ENCODE results near the gene THAP8. TPM values are rescaled to one million over a fixed set of nuclear protein-coding genes. Genes with fewer than 3 reads are reported as not detected.
A peak's percentile ranks its signal among the peaks of the same experiment; 100 is the strongest.

THAP8 gene
- total RNA-seq, 1 donor from 2014 or later = 4.0 TPM

- no peak for ATAC-seq
- DNase-seq = no peak
- intact Hi-C loops (cut with micrococcal nuclease) = no loop called here
These were observed 13.6 kb downstream of the THAP8 start for GRCh38 chr19:36040495-36040894.

GRCh38 chr19:36032251-36033104 lies 21.6 kb downstream of the THAP8 start, which contains the start of gene CLIP3:
CLIP3 (minus strand) TSS chr19:36032873; CDS start chr19:36032357, 516 bp downstream.
- ATAC-seq (peak; percentile 89), DNase-seq (peak; percentile 79)
- intact Hi-C loops (cut with micrococcal nuclease) = no loop called here

GRCh38 chr19:36031308-36031707 lies 22.8 kb downstream of the THAP8 start:
- intact Hi-C loops (cut with micrococcal nuclease) = no loop called here
- ATAC-seq = no peak
- no peak for DNase-seq

- DNase-seq (no peak), ATAC-seq (no peak)
- intact Hi-C loops (cut with micrococcal nuclease) = no loop called here
These were observed 23.6 kb downstream of the THAP8 start for GRCh38 chr19:36030264-36031148.

- ATAC-seq = no peak
These were observed 25.6 kb downstream of the THAP8 start for GRCh38 chr19:36028313-36029041.

GRCh38 chr19:36027696-36028095 lies 26.4 kb downstream of the THAP8 start:
- no peak for ATAC-seq
- intact Hi-C loops (cut with micrococcal nuclease) = no loop called here
- no peak for DNase-seq

More at GRCh38 chr19:36028313-36029041, 25.6 kb downstream of the THAP8 start:
- no peak for DNase-seq
- intact Hi-C loops (cut with micrococcal nuclease) = no loop called here

- DNase-seq = no peak
- intact Hi-C loops (cut with micrococcal nuclease) = no loop called here
- no peak for ATAC-seq
These were observed 27.8 kb downstream of the THAP8 start for GRCh38 chr19:36026091-36026876.

GRCh38 chr19:36025541-36025940 lies 28.5 kb downstream of the THAP8 start:
- no peak for DNase-seq
- no peak for ATAC-seq

GRCh38 chr19:36023432-36023831 lies 30.7 kb downstream of the THAP8 start:
- DNase-seq = no peak
- intact Hi-C loops (cut with micrococcal nuclease) = no loop called here
- no peak for ATAC-seq

More at GRCh38 chr19:36025541-36025940, 28.5 kb downstream of the THAP8 start:
- intact Hi-C loops (cut with micrococcal nuclease) = no loop called here

GRCh38 chr19:36019061-36019670 lies 34.9 kb downstream of the THAP8 start:
- ATAC-seq = no peak
- intact Hi-C loops (cut with micrococcal nuclease) = no loop called here
- DNase-seq = no peak

GRCh38 chr19:36014012-36014924 lies 39.8 kb downstream of the THAP8 start, which contains the start of gene ALKBH6:
ALKBH6 (minus strand) TSS chr19:36014213; CDS start chr19:36013397, 816 bp downstream.
- intact Hi-C loops (cut with micrococcal nuclease) = no loop called here
- ATAC-seq (peak; percentile 98), DNase-seq (peak; percentile 100)

GRCh38 chr19:36013280-36014011 lies 40.6 kb downstream of the THAP8 start:
- intact Hi-C loops (cut with micrococcal nuclease) = no loop called here
- ATAC-seq = no peak

GRCh38 chr19:36010402-36010801 lies 43.7 kb downstream of the THAP8 start:
- ATAC-seq = no peak
- DNase-seq = no peak
- intact Hi-C loops (cut with micrococcal nuclease) = no loop called here

More at GRCh38 chr19:36013280-36014011, 40.6 kb downstream of the THAP8 start:
- no peak for DNase-seq

- intact Hi-C loops (cut with micrococcal nuclease) = no loop called here
- ATAC-seq (no peak), DNase-seq (no peak)
These were observed 44.3 kb downstream of the THAP8 start for GRCh38 chr19:36009633-36010379.

GRCh38 chr19:36009220-36009619 lies 44.9 kb downstream of the THAP8 start:
- peak; percentile 84 for DNase-seq
- intact Hi-C loops (cut with micrococcal nuclease) = no loop called here
- ATAC-seq = peak; percentile 64

Data from left ventricle myocardium superior (tissue), 1 donor.